K562 (cell line): ENCODE data around the gene PPP2R2D.

Source experiments
- CREB1 ChIP-seq, 2 experiments: sonication (generic) in 1 of 2; formaldehyde crosslinking in 1 of 2; IDR thresholded peaks; 2 replicates each; pipeline versions ENCODE4 v1.6.1 to v1.8.0; 2012 to 2022; ENCODE audit warnings: inconsistent platforms in 1 of 2, mild to moderate bottlenecking in 1 of 2, missing genetic modification reagents in 1 of 2, moderate library complexity in 1 of 2
- ELF4 ChIP-seq: fragments of 450-650 bp; formaldehyde crosslinking; IDR thresholded peaks from 2 replicates; pipeline ENCODE4 v1.4.0; 2022; ENCODE audit warnings: missing genetic modification characterization
- JUND ChIP-seq, 2 experiments: IDR thresholded peaks; 2 replicates in 1 of 2; 3 replicates in 1 of 2; pipeline ENCODE4 v1.6.1; 2011; ENCODE audit warnings: borderline replicate concordance in 2 of 2, low read depth in 2 of 2, low read length in 2 of 2, improper control_type of control experiment in 1 of 2, missing biosample characterization in 1 of 2, missing genetic modification characterization in 1 of 2, missing genetic modification reagents in 1 of 2
- KDM5B ChIP-seq: fragments of 200-600 bp; sonication (generic); IDR thresholded peaks from 2 replicates; pipeline ENCODE4 v1.6.1; 2012; ENCODE audit warnings: low read depth, mild to moderate bottlenecking, moderate library complexity, low read length, control low read depth, inconsistent platforms; ENCODE audit not compliant: insufficient replicate concordance
- MAFG ChIP-seq: fragments of 450-650 bp; conservative IDR thresholded peaks from 2 replicates; pipeline ENCODE4 v1.6.1; 2016; ENCODE audit warnings: missing genetic modification characterization, missing compliant biosample characterization
- MTA2 ChIP-seq: fragments of 450-650 bp; IDR thresholded peaks from 2 replicates; pipeline ENCODE4 v1.6.1; 2016; ENCODE audit warnings: low read depth
- SMAD3 ChIP-seq: fragments of 450-650 bp; formaldehyde crosslinking; conservative IDR thresholded peaks from 2 replicates; pipeline ENCODE4 v1.4.0; 2020; ENCODE audit warnings: mild to moderate bottlenecking
- TAF1 ChIP-seq: IDR thresholded peaks from 2 replicates; pipeline ENCODE4 v1.6.1; 2011; ENCODE audit warnings: mild to moderate bottlenecking, low read length, moderate library complexity; ENCODE audit not compliant: insufficient read depth, control insufficient read depth, severe bottlenecking; ENCODE audit errors: extremely low read depth
- ZBTB1 ChIP-seq: sonication (generic); formaldehyde crosslinking; IDR thresholded peaks from 2 replicates; pipeline ENCODE4 v1.8.1; 2023; ENCODE audit warnings: missing genetic modification reagents, low read depth, mild to moderate bottlenecking, borderline replicate concordance
- ZNF24 ChIP-seq: fragments of 450-650 bp; IDR thresholded peaks from 2 replicates; pipeline ENCODE4 v1.6.1; 2016
- TF ChIP-seq, protein P1 (sequence below): sonication (generic); formaldehyde crosslinking; IDR thresholded peaks from 2 replicates; pipeline ENCODE4 v1.8.0; 2022; ENCODE audit warnings: mild to moderate bottlenecking, missing genetic modification reagents
- TF ChIP-seq, protein P2 (sequence below): fragments of 450-650 bp; formaldehyde crosslinking; IDR thresholded peaks from 2 replicates; pipeline ENCODE4 v1.4.0; 2020; ENCODE audit warnings: mild to moderate bottlenecking, moderate library complexity
- TF ChIP-seq, protein P3 (sequence below), 3 experiments: IDR thresholded peaks in 2 of 3; conservative IDR thresholded peaks in 1 of 3; 2 replicates each; pipeline ENCODE4 v1.5.1; 2011 to 2012; ENCODE audit warnings: low read length in 3 of 3, mild to moderate bottlenecking in 3 of 3, control low read depth in 2 of 3, improper control_type of control experiment in 1 of 3, inconsistent platforms in 1 of 3, low read depth in 1 of 3, mixed read lengths in 1 of 3, moderate library complexity in 1 of 3; ENCODE audit not compliant: insufficient read depth in 2 of 3
- TF ChIP-seq, protein P4 (sequence below), 2 experiments: IDR thresholded peaks in 1 of 2; conservative IDR thresholded peaks in 1 of 2; 2 replicates each; pipeline ENCODE4 v1.6.1; 2016; ENCODE audit warnings: low read depth in 2 of 2, mild to moderate bottlenecking in 1 of 2, missing compliant biosample characterization in 1 of 2, missing genetic modification characterization in 1 of 2, moderate library complexity in 1 of 2

DNA sequence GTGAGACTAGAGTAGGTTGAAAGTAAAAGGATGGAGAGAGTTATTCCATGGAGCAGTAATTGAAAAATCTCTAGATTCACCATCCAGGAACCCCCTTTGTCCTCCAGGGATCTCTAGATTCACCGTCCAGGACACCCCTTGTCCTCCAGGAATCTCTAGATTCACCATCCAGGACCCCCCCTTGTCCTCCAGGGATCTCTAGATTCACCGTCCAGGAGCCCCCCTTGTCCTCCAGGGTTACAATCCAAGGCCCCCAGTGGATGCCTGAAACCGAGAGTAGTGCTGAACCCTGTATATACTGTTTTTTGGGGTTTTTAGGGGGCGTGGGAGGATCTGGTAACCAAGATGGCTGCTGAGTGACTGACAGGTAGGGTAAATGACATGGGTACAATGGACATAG is 38.3 kb upstream of the PPP2R2D start:
- TF ChIP-seq, protein P1, sequence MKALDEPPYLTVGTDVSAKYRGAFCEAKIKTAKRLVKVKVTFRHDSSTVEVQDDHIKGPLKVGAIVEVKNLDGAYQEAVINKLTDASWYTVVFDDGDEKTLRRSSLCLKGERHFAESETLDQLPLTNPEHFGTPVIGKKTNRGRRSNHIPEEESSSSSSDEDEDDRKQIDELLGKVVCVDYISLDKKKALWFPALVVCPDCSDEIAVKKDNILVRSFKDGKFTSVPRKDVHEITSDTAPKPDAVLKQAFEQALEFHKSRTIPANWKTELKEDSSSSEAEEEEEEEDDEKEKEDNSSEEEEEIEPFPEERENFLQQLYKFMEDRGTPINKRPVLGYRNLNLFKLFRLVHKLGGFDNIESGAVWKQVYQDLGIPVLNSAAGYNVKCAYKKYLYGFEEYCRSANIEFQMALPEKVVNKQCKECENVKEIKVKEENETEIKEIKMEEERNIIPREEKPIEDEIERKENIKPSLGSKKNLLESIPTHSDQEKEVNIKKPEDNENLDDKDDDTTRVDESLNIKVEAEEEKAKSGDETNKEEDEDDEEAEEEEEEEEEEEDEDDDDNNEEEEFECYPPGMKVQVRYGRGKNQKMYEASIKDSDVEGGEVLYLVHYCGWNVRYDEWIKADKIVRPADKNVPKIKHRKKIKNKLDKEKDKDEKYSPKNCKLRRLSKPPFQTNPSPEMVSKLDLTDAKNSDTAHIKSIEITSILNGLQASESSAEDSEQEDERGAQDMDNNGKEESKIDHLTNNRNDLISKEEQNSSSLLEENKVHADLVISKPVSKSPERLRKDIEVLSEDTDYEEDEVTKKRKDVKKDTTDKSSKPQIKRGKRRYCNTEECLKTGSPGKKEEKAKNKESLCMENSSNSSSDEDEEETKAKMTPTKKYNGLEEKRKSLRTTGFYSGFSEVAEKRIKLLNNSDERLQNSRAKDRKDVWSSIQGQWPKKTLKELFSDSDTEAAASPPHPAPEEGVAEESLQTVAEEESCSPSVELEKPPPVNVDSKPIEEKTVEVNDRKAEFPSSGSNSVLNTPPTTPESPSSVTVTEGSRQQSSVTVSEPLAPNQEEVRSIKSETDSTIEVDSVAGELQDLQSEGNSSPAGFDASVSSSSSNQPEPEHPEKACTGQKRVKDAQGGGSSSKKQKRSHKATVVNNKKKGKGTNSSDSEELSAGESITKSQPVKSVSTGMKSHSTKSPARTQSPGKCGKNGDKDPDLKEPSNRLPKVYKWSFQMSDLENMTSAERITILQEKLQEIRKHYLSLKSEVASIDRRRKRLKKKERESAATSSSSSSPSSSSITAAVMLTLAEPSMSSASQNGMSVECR (CRISPR knock-in tag) = no peak
- TF ChIP-seq CREB1 (IDR thresholded peaks at IDR 0.05) (no peak), CREB1 (CRISPR knock-in tag; IDR thresholded peaks at IDR 0.05) (no peak), MTA2 (no peak), MAFG (tag) (no peak), TAF1 (no peak), ZBTB1 (CRISPR knock-in tag) (no peak), ELF4 (CRISPR knock-in tag) (no peak), JUND (IDR thresholded peaks at IDR 0.05; ENCODE audit: borderline replicate concordance, low read depth, low read length) (no peak), JUND (tag; IDR thresholded peaks at IDR 0.05; ENCODE audit: borderline replicate concordance, low read depth, low read length) (no peak), SMAD3 (no peak), ZNF24 (no peak), KDM5B (no peak)
- TF ChIP-seq, protein P2, sequence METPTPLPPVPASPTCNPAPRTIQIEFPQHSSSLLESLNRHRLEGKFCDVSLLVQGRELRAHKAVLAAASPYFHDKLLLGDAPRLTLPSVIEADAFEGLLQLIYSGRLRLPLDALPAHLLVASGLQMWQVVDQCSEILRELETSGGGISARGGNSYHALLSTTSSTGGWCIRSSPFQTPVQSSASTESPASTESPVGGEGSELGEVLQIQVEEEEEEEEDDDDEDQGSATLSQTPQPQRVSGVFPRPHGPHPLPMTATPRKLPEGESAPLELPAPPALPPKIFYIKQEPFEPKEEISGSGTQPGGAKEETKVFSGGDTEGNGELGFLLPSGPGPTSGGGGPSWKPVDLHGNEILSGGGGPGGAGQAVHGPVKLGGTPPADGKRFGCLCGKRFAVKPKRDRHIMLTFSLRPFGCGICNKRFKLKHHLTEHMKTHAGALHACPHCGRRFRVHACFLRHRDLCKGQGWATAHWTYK (CRISPR knock-in tag) = no peak
- TF ChIP-seq, protein P3, sequence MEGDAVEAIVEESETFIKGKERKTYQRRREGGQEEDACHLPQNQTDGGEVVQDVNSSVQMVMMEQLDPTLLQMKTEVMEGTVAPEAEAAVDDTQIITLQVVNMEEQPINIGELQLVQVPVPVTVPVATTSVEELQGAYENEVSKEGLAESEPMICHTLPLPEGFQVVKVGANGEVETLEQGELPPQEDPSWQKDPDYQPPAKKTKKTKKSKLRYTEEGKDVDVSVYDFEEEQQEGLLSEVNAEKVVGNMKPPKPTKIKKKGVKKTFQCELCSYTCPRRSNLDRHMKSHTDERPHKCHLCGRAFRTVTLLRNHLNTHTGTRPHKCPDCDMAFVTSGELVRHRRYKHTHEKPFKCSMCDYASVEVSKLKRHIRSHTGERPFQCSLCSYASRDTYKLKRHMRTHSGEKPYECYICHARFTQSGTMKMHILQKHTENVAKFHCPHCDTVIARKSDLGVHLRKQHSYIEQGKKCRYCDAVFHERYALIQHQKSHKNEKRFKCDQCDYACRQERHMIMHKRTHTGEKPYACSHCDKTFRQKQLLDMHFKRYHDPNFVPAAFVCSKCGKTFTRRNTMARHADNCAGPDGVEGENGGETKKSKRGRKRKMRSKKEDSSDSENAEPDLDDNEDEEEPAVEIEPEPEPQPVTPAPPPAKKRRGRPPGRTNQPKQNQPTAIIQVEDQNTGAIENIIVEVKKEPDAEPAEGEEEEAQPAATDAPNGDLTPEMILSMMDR (IDR thresholded peaks at IDR 0.05 in 2 of 3, conservative IDR thresholded peaks at IDR 0.05 in 1 of 3; ENCODE audit: insufficient read depth in 2 of 3, low read depth in 1 of 3, low read length in 3 of 3) = no peak
- TF ChIP-seq, protein P4, sequence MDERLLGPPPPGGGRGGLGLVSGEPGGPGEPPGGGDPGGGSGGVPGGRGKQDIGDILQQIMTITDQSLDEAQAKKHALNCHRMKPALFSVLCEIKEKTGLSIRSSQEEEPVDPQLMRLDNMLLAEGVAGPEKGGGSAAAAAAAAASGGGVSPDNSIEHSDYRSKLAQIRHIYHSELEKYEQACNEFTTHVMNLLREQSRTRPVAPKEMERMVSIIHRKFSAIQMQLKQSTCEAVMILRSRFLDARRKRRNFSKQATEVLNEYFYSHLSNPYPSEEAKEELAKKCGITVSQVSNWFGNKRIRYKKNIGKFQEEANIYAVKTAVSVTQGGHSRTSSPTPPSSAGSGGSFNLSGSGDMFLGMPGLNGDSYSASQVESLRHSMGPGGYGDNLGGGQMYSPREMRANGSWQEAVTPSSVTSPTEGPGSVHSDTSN (CRISPR knock-in tag; IDR thresholded peaks at IDR 0.05; ENCODE audit: low read depth) = no peak
- TF ChIP-seq, protein P4 (tag; conservative IDR thresholded peaks at IDR 0.05; ENCODE audit: low read depth) = no peak
